ENCODE results near the gene KCNJ11. TPM values are rescaled to one million over a fixed set of nuclear protein-coding genes. Genes with fewer than 3 reads are reported as not detected.

The KCNJ11 gene
- total RNA-seq, 1 donor from 2014 or later: not detected

- peak overlapping the region; percentile 61 for H3K27ac ChIP-seq
- H3K4me3 ChIP-seq: no peak overlapping the region
- no peaks in the 10 kb centered on the region for H3K36me3 ChIP-seq
- intact Hi-C loops (cut with DNase I): no loop called here
- TF ChIP-seq POLR2A (IDR thresholded peaks at IDR 0.05) (no peak), POLR2AphosphoS5 (IDR thresholded peaks at IDR 0.05; ENCODE audit: insufficient read depth in 1 of 2, low read depth in 1 of 2) (peak in 1 of 2 donors; percentile 73)
- peaks cover 19% of the 10 kb centered on the region for H3K4me1 ChIP-seq
- DNase-seq (ENCODE audit: extremely low spot score in 2 of 2): no peak
- H3K27me3 ChIP-seq: no peaks in the 10 kb centered on the region
- H3K9me3 ChIP-seq: no peaks in the 10 kb centered on the region
Observed at GRCh38 chr11:17405232-17406005, 17.0 kb upstream of the KCNJ11 start.

GRCh38 chr11:17403980-17404759 lies 15.7 kb upstream of the KCNJ11 start:
- intact Hi-C loops (cut with DNase I): no loop called here
- no peaks in the 10 kb centered on the region for H3K36me3 ChIP-seq
- H3K9me3 ChIP-seq: no peaks in the 10 kb centered on the region
- no peak for TF ChIP-seq CTCF (IDR thresholded peaks at IDR 0.05)
- TF ChIP-seq POLR2AphosphoS5 (IDR thresholded peaks at IDR 0.05; ENCODE audit: insufficient read depth in 1 of 2, low read depth in 1 of 2): no peak
- no peak for TF ChIP-seq POLR2A (IDR thresholded peaks at IDR 0.05)
- H3K27ac ChIP-seq: peak overlapping the region; percentile 61
- DNase-seq (ENCODE audit: extremely low spot score in 2 of 2): no peak
- H3K4me1 ChIP-seq: peaks cover 19% of the 10 kb centered on the region
- no peaks in the 10 kb centered on the region for H3K27me3 ChIP-seq
- no peak overlapping the region for H3K4me3 ChIP-seq

GRCh38 chr11:17402486-17402885 lies 14.0 kb upstream of the KCNJ11 start:
- Histone ChIP-seq H3K27me3 (no peaks in the 10 kb centered on the region), H3K27ac (no peak overlapping the region), H3K36me3 (no peaks in the 10 kb centered on the region), H3K4me3 (no peak overlapping the region), H3K4me1 (peaks cover 19% of the 10 kb centered on the region), H3K9me3 (no peaks in the 10 kb centered on the region)
- intact Hi-C loops (cut with DNase I): no loop called here
- TF ChIP-seq POLR2AphosphoS5 (IDR thresholded peaks at IDR 0.05; ENCODE audit: insufficient read depth in 1 of 2, low read depth in 1 of 2) (no peak), POLR2A (IDR thresholded peaks at IDR 0.05) (no peak), CTCF (IDR thresholded peaks at IDR 0.05) (no peak)
- DNase-seq (ENCODE audit: extremely low spot score in 2 of 2): no peak

- H3K27ac ChIP-seq: no peak overlapping the region
- H3K27me3 ChIP-seq: no peaks in the 10 kb centered on the region
- TF ChIP-seq POLR2AphosphoS5 (IDR thresholded peaks at IDR 0.05; ENCODE audit: insufficient read depth in 1 of 2, low read depth in 1 of 2) (no peak), POLR2A (IDR thresholded peaks at IDR 0.05) (no peak), CTCF (IDR thresholded peaks at IDR 0.05) (no peak)
- no peak overlapping the region for H3K4me3 ChIP-seq
- H3K36me3 ChIP-seq: no peaks in the 10 kb centered on the region
- no peak for DNase-seq (ENCODE audit: extremely low spot score in 2 of 2)
- peaks cover 17% of the 10 kb centered on the region for H3K4me1 ChIP-seq
- no peaks in the 10 kb centered on the region for H3K9me3 ChIP-seq
- intact Hi-C loops (cut with DNase I): no loop called here
Observed at GRCh38 chr11:17401841-17402240, 13.4 kb upstream of the KCNJ11 start.

- H3K4me1 ChIP-seq: peaks cover 12% of the 10 kb centered on the region
- intact Hi-C loops (cut with DNase I): no loop called here
- no peak for DNase-seq (ENCODE audit: extremely low spot score in 2 of 2)
- H3K27ac ChIP-seq: no peak overlapping the region
- H3K9me3 ChIP-seq: no peaks in the 10 kb centered on the region
- H3K36me3 ChIP-seq: no peaks in the 10 kb centered on the region
- no peak overlapping the region for H3K4me3 ChIP-seq
- H3K27me3 ChIP-seq: no peaks in the 10 kb centered on the region
- no peak for TF ChIP-seq POLR2A (IDR thresholded peaks at IDR 0.05)
- no peak for TF ChIP-seq CTCF (IDR thresholded peaks at IDR 0.05)
- no peak for TF ChIP-seq POLR2AphosphoS5 (IDR thresholded peaks at IDR 0.05; ENCODE audit: insufficient read depth in 1 of 2, low read depth in 1 of 2)
Observed at GRCh38 chr11:17401316-17401715, 12.9 kb upstream of the KCNJ11 start.

Measured in vagina (tissue), 2 donors.